Astrocyte (in vitro differentiated cells and primary cell): Measurements from ENCODE around the gene GPC3. TPM values are rescaled to one million over a fixed set of nuclear protein-coding genes. Genes with fewer than 3 reads are reported as not detected.

Experiments
- DNase-seq: peaks from one replicate; pipeline ENCODE4 v3.0.0-alpha.2; 2010; ENCODE audit warnings: low read depth
- FAIRE-seq: peaks from 2 replicates; lab custom pipeline; 2011; peaks lifted over from hg19 to GRCh38; lab: Jason Lieb, UNC
- H2AFZ ChIP-seq: 2 replicates; pipeline ENCODE4 v1.6.0; 2012; ENCODE audit warnings: low read depth, low read length, inconsistent platforms
- H3K27ac ChIP-seq: 2 replicates; pipeline ENCODE4 v1.5.1; 2011; ENCODE audit warnings: low read depth, low read length, inconsistent platforms
- H3K27me3 ChIP-seq: 2 replicates; pipeline ENCODE4 v1.6.0; 2011; ENCODE audit warnings: low read length, inconsistent platforms; ENCODE audit not compliant: insufficient read depth
- H3K36me3 ChIP-seq: 2 replicates; pipeline ENCODE4 v1.5.1; 2011; ENCODE audit warnings: low read length, inconsistent platforms; ENCODE audit not compliant: insufficient read depth
- H3K4me1 ChIP-seq: 2 replicates; pipeline ENCODE4 v1.5.1; 2011; ENCODE audit warnings: low read length, inconsistent platforms; ENCODE audit not compliant: insufficient read depth
- H3K4me2 ChIP-seq: 2 replicates; pipeline ENCODE4 v1.6.0; 2012; ENCODE audit warnings: low read length, inconsistent platforms
- H3K4me3 ChIP-seq: 2 replicates; pipeline ENCODE4 v1.5.1; 2011; ENCODE audit warnings: low read depth, mild to moderate bottlenecking, low read length, inconsistent platforms; ENCODE audit not compliant: insufficient read depth
- H3K79me2 ChIP-seq: 2 replicates; pipeline ENCODE4 v1.6.0; 2012; ENCODE audit warnings: mild to moderate bottlenecking, low read length, inconsistent platforms; ENCODE audit not compliant: insufficient read depth
- H3K9ac ChIP-seq: 2 replicates; pipeline ENCODE4 v1.6.0; 2012; ENCODE audit warnings: mild to moderate bottlenecking, low read length, inconsistent platforms
- H3K9me3 ChIP-seq: 2 replicates; pipeline ENCODE4 v1.5.1; 2012; ENCODE audit warnings: low read depth, mild to moderate bottlenecking, low read length, inconsistent platforms; ENCODE audit not compliant: insufficient read depth
- H4K20me1 ChIP-seq: 2 replicates; pipeline ENCODE4 v1.6.0; 2012; ENCODE audit warnings: low read length, inconsistent platforms; ENCODE audit not compliant: insufficient read depth
- H3K27ac Mint-ChIP-seq: one replicate; pipeline ENCODE4 v1.8.0; 2021; ENCODE audit warnings: mild to moderate bottlenecking, mixed read lengths; ENCODE audit not compliant: unreplicated experiment
- H3K27me3 Mint-ChIP-seq: one replicate; pipeline ENCODE4 v1.8.0; 2021; ENCODE audit warnings: low read depth, mixed read lengths; ENCODE audit not compliant: unreplicated experiment
- H3K36me3 Mint-ChIP-seq: one replicate; pipeline ENCODE4 v1.8.0; 2021; ENCODE audit warnings: low read depth, mixed read lengths; ENCODE audit not compliant: unreplicated experiment
- H3K4me1 Mint-ChIP-seq: one replicate; pipeline ENCODE4 v1.8.0; 2021; ENCODE audit warnings: low read depth, mixed read lengths; ENCODE audit not compliant: unreplicated experiment
- H3K4me3 Mint-ChIP-seq: one replicate; pipeline ENCODE4 v1.8.0; 2021; ENCODE audit warnings: mild to moderate bottlenecking, moderate library complexity, mixed read lengths; ENCODE audit not compliant: unreplicated experiment
- H3K9me3 Mint-ChIP-seq: one replicate; pipeline ENCODE4 v1.8.0; 2021; ENCODE audit warnings: mild to moderate bottlenecking, mixed read lengths; ENCODE audit not compliant: unreplicated experiment
- CTCF ChIP-seq: IDR thresholded peaks from 2 replicates; pipeline ENCODE4 v1.5.1; 2011; ENCODE audit warnings: low read depth, mild to moderate bottlenecking, inconsistent platforms, low read length, moderate library complexity; ENCODE audit not compliant: insufficient read depth
- EZH2 ChIP-seq: IDR thresholded peaks from 2 replicates; pipeline ENCODE4 v1.6.1; 2012; ENCODE audit warnings: mild to moderate bottlenecking, low read length, inconsistent platforms; ENCODE audit not compliant: insufficient read depth
- total RNA-seq: library from RNA; stranded (reverse); gene quantifications from 2 replicates; pipeline ENCODE4 v1.2.1, GENCODE V29; 2021

The GPC3 gene
- total RNA-seq, 1 donor from 2014 or later: 8.2 TPM

- Mint-ChIP-seq H3K4me1 (peaks cover 2% of the 10 kb centered on the region), H3K9me3 (no peaks in the 10 kb centered on the region), H3K27me3 (peaks cover 22% of the 10 kb centered on the region), H3K4me3 (peak overlapping the region; percentile 51), H3K27ac (no peak overlapping the region), H3K36me3 (no peaks in the 10 kb centered on the region)
- no peaks in the 10 kb centered on the region for H3K79me2 ChIP-seq
- no peak for FAIRE-seq
- H3K4me2 ChIP-seq: peak overlapping the region; percentile 5
- H3K9me3 ChIP-seq: no peaks in the 10 kb centered on the region
- H2AFZ ChIP-seq: no peak overlapping the region
- no peak overlapping the region for H3K9ac ChIP-seq
- H3K36me3 ChIP-seq: no peaks in the 10 kb centered on the region
- H3K27ac ChIP-seq: no peak overlapping the region
- H4K20me1 ChIP-seq: no peaks in the 10 kb centered on the region
- DNase-seq: no peak
- H3K4me1 ChIP-seq: no peaks in the 10 kb centered on the region
- no peak overlapping the region for H3K4me3 ChIP-seq
- no peak for TF ChIP-seq CTCF
- TF ChIP-seq EZH2: no peak
- peaks cover 8% of the 10 kb centered on the region for H3K27me3 ChIP-seq
Measured at GRCh38 chrX:133983974-133984845, 1.2 kb downstream of the GPC3 start.

DNA sequence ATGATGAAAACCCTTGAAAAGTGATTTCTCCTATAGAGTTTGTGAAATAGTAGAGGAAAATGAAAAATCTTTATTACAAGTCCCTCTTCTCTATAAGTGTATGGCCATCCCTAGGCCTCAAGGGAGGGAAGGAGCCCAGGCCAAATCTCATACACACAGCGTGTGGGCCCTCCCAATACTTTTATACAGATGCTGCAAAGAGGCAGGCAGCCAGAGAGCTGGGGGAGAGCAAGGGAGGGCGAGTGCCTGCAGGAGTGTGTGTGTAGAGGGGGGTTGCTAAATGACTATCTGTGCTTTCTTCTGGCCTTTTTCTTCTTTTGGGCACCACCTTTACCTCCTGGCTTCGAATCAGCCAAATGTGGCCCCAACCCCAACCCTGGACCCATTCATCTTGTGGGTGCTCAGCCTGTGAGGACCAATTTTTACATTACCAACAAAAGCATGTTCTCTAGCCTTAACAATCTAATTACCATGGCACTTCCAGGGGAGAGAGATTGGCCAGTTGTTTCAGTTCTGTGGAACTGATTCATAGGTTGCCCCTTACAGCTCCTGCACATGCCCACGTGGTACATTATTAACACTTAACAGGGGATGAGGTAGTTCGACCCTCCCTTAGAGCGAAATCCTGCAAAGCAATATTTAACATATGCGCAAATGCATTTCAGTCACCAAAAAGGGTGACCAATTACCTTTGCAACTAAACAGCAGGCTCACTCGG, 2.0 kb downstream of the GPC3 start:
- no peak overlapping the region for H3K4me2 ChIP-seq
- no peaks in the 10 kb centered on the region for H3K9me3 Mint-ChIP-seq
- peaks cover 2% of the 10 kb centered on the region for H3K4me1 Mint-ChIP-seq
- H3K27ac Mint-ChIP-seq: no peak overlapping the region
- H3K36me3 ChIP-seq: no peaks in the 10 kb centered on the region
- no peak overlapping the region for H3K4me3 ChIP-seq
- H3K27me3 ChIP-seq: peaks cover 8% of the 10 kb centered on the region
- H3K27me3 Mint-ChIP-seq: peaks cover 22% of the 10 kb centered on the region
- no peaks in the 10 kb centered on the region for H3K36me3 Mint-ChIP-seq
- H3K9me3 ChIP-seq: no peaks in the 10 kb centered on the region
- TF ChIP-seq CTCF: no peak
- no peak for TF ChIP-seq EZH2
- no peak for DNase-seq
- no peak for FAIRE-seq
- H3K27ac ChIP-seq: no peak overlapping the region
- no peaks in the 10 kb centered on the region for H4K20me1 ChIP-seq
- H3K9ac ChIP-seq: no peak overlapping the region
- no peaks in the 10 kb centered on the region for H3K79me2 ChIP-seq
- no peak overlapping the region for H3K4me3 Mint-ChIP-seq
- H2AFZ ChIP-seq: no peak overlapping the region
- H3K4me1 ChIP-seq: no peaks in the 10 kb centered on the region
